GM12878 (cell line): ENCODE results near the gene MPP2. TPM values are rescaled to one million over a fixed set of nuclear protein-coding genes. Genes with fewer than 3 reads are reported as not detected.

Experiments used
- ATAC-seq: fragments of 200-7000 bp; cut with Tn5 transposase; 3 replicates; pipeline ENCODE4 v1.9.1; 2020; ENCODE audit warnings: mild to moderate bottlenecking, moderate library complexity
- BruUV-seq: library from RNA; stranded (reverse); fragments of 400-500 nt; replicated peaks from 2 replicates; lab custom pipeline; 2021; lab: Mats Ljungman, UMichigan
- CTCF ChIA-PET: fragments of 300-600 bp; sonication (Branson Sonifier 250); formaldehyde crosslinking; extraction: SDS; loops from one replicate; lab custom pipeline; 2021; ENCODE audit warnings: inconsistent platforms; lab: Yijun Ruan, JAX
- POLR2A ChIA-PET: fragments of 350-600 bp; formaldehyde crosslinking; extraction: SDS; loops from one replicate; lab custom pipeline; 2021; ENCODE audit warnings: inconsistent platforms; lab: Charles Lee
- RAD21 ChIA-PET: fragments of 300-600 bp; sonication (Branson Sonifier 250); formaldehyde crosslinking; loops from one replicate; lab custom pipeline; 2023; ENCODE audit warnings: antibody characterized with exemption; ENCODE audit not compliant: unreplicated experiment; lab: Charles Lee
- SMC1A ChIA-PET: fragments of 300-600 bp; sonication (Branson Sonifier 250); formaldehyde crosslinking; loops from one replicate; lab custom pipeline; 2023; ENCODE audit not compliant: unreplicated experiment, uncharacterized antibody; lab: Charles Lee
- DNase-seq: peaks from one replicate; pipeline ENCODE4 v3.0.0-alpha.2; 2011; ENCODE audit warnings: low read depth, low spot score
- FAIRE-seq: peaks from 3 replicates; lab custom pipeline; 2011; peaks lifted over from hg19 to GRCh38; lab: Jason Lieb, UNC
- H2AFZ ChIP-seq: 2 replicates; pipeline ENCODE4 v1.6.0; 2011; ENCODE audit warnings: low read depth, low read length, control low read depth; ENCODE audit not compliant: control insufficient read depth
- H3K27ac ChIP-seq: 2 replicates; pipeline ENCODE4 v1.5.1; 2011; ENCODE audit warnings: control low read depth; ENCODE audit not compliant: control insufficient read depth, insufficient read depth
- H3K27me3 ChIP-seq, 2 experiments: replicated peaks in 1 of 2; 2 replicates each; pipeline versions ENCODE4 v1.6.0 to v1.6.1; 2011; ENCODE audit warnings: low read length in 1 of 2; ENCODE audit not compliant: control insufficient read depth in 2 of 2, insufficient read depth in 2 of 2
- H3K36me3 ChIP-seq, 2 experiments: 2 replicates each; pipeline ENCODE4 v1.5.1; 2011; ENCODE audit warnings: low read length in 1 of 2; ENCODE audit not compliant: control insufficient read depth in 2 of 2, insufficient read depth in 2 of 2
- H3K4me1 ChIP-seq: 2 replicates; pipeline ENCODE4 v1.6.1; 2011; ENCODE audit warnings: mild to moderate bottlenecking, low read length, moderate library complexity, mixed read lengths; ENCODE audit not compliant: control insufficient read depth, insufficient read depth
- H3K4me2 ChIP-seq: 2 replicates; pipeline ENCODE4 v1.6.0; 2011; ENCODE audit warnings: control low read depth; ENCODE audit not compliant: control insufficient read depth, insufficient read depth
- H3K4me3 ChIP-seq: fragments of 200-600 bp; sonication (generic); 2 replicates; pipeline ENCODE4 v1.5.1; 2016
- H3K79me2 ChIP-seq: 2 replicates; pipeline ENCODE4 v1.6.0; 2011; ENCODE audit warnings: low read length; ENCODE audit not compliant: control insufficient read depth, insufficient read depth
- H3K9ac ChIP-seq: 2 replicates; pipeline ENCODE4 v1.8.0; 2011; ENCODE audit warnings: low read length, control low read depth, mixed read lengths; ENCODE audit not compliant: control insufficient read depth, insufficient read depth
- H3K9me3 ChIP-seq: replicated peaks from 3 replicates; pipeline ENCODE4 v1.5.1; 2011; ENCODE audit warnings: mild to moderate bottlenecking, low read length; ENCODE audit not compliant: control insufficient read depth, insufficient read depth
- H4K20me1 ChIP-seq: 2 replicates; pipeline ENCODE4 v1.6.0; 2011; ENCODE audit not compliant: control insufficient read depth, insufficient read depth
- EP300 ChIP-seq, 2 experiments: fragments of 150-350 bp in 1 of 2; IDR thresholded peaks; 2 replicates each; pipeline ENCODE4 v1.6.1; 2011 to 2012; ENCODE audit warnings: low read depth in 2 of 2, low read length in 2 of 2, borderline replicate concordance in 1 of 2, improper control_type of control experiment in 1 of 2, inconsistent platforms in 1 of 2; ENCODE audit not compliant: control insufficient read depth in 1 of 2
- GABPA ChIP-seq: IDR thresholded peaks from 2 replicates; pipeline ENCODE4 v1.6.1; 2014; ENCODE audit warnings: antibody characterized with exemption, low read depth, mild to moderate bottlenecking, inconsistent platforms
- IKZF1 ChIP-seq: fragments of 450-650 bp; conservative IDR thresholded peaks from 2 replicates; pipeline ENCODE4 v1.6.1; 2017; ENCODE audit warnings: antibody characterized with exemption, mild to moderate bottlenecking
- KDM1A ChIP-seq: fragments of 200-600 bp; sonication (generic); IDR thresholded peaks from 2 replicates; pipeline ENCODE4 v1.6.1; 2016; ENCODE audit warnings: borderline replicate concordance
- MYB ChIP-seq: fragments of 150-350 bp; IDR thresholded peaks from 2 replicates; pipeline ENCODE4 v1.6.1; 2014; ENCODE audit warnings: mild to moderate bottlenecking, low read depth, low read length, borderline replicate concordance
- RB1 ChIP-seq: fragments of 450-650 bp; formaldehyde crosslinking; IDR thresholded peaks from 2 replicates; pipeline ENCODE4 v1.6.1; 2017; ENCODE audit warnings: mild to moderate bottlenecking, borderline replicate concordance
- SMAD5 ChIP-seq: IDR thresholded peaks from 2 replicates; pipeline ENCODE4 v1.6.1; 2016; ENCODE audit warnings: antibody characterized with exemption, low read depth
- SREBF2 ChIP-seq: IDR thresholded peaks from 2 replicates; pipeline ENCODE4 v1.6.1; 2012; ENCODE audit warnings: mild to moderate bottlenecking, low read length
- WGBS: methylation state at CpG from one replicate; pipeline ENCODE4 v1.1.6; 2016; ENCODE audit warnings: low lambda C conversion rate; ENCODE audit not compliant: insufficient replicate concordance, insufficient coverage; ENCODE audit errors: missing lambda C conversion rate; 5-methylcytosine and 5-hydroxymethylcytosine counted together
- in situ Hi-C: fragments of 300-500 bp; cut with MboI; formaldehyde crosslinking; loops from 9 replicates; pipeline ENCODE4 v1.14.3; 2018; ENCODE audit warnings: mixed read lengths
- intact Hi-C: fragments of 100-400 bp; cut with micrococcal nuclease; formaldehyde crosslinking; loops from one replicate; pipeline ENCODE4 v1.14.2; 2022; ENCODE audit not compliant: unreplicated experiment
- polyA plus RNA-seq, 11 experiments: library from polyadenylated mRNA; depleted of rRNA in 4 of 11; unstranded in 6 of 11; stranded (reverse) in 5 of 11; fragments of >200 nt; fragmentation: Nextera tagmentation in 4 of 11; fragmentation: Illumina TruSeq in 1 of 11; extraction: Ambion mirVana in 4 of 11; extraction: Trizol in 1 of 11; gene quantifications; 1 replicate in 1 of 11; 2 replicates in 10 of 11; pipeline versions ENCODE4 v1.2.1 to v1.2.3, GENCODE V29; 2011 to 2016; ENCODE audit warnings: inconsistent platforms in 2 of 11, missing spikeins in 2 of 11, low read depth in 1 of 11
- total RNA-seq, 4 experiments: library from RNA; depleted of rRNA in 3 of 4; stranded (reverse); fragments of >200 nt in 3 of 4; fragmentation: Illumina TruSeq in 1 of 4; extraction: Trizol in 1 of 4; gene quantifications; 2 replicates each; pipeline versions ENCODE4 v1.2.1 to v1.2.3, GENCODE V29; 2013 to 2021
- TF ChIP-seq, protein P1 (sequence below): fragments of 450-650 bp; IDR thresholded peaks from 2 replicates; pipeline ENCODE4 v1.6.1; 2016; ENCODE audit warnings: mild to moderate bottlenecking, moderate library complexity, borderline replicate concordance

The MPP2 gene
- total and polyA plus RNA-seq, 10 of the 15 experiments (the other 5 are each of a cell fraction or from before 2014, with no cell fraction given), result 0.02 to 0.23 (median 0.15) TPM; not detected in 2

DNA sequence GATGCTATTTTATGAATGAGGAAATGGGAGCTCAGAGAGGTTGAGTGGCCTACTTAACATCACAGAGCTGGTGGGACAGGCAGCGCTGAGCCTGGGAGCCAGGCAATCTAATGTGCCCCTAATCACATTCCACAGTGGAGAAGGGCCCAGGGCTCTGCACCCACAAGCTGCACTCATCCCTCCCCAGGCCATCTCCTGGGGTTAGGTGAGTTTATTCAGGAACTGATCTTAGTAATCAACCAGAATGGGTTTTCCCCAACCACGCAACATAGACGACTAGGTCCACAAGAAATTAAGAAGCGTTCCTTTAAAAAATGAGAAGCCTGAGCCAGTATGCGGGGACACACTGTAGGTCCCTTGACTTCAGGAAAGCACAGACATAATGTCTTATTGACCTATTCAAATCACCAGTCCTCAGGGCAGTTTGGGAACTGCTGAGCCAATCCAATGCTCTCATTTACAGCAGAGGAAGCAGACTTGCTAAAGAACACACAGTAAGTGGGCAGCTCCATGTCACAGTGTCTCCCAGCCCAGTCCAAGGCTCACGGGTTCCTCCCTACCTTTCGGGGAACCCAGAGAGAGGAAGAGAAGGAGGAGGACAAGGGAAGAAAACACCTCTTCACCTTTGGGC is 76.7 kb downstream of the MPP2 start:
- intact Hi-C loops, result no loop called here
- Histone ChIP-seq H3K36me3 (no peaks in the 10 kb centered on the region), H3K4me2 (no peak overlapping the region), H3K27ac (no peak overlapping the region), H2AFZ (no peak overlapping the region), H3K9me3 (no peaks in the 10 kb centered on the region), H3K27me3 (peaks cover 11% of the 10 kb centered on the region in 2 experiments)
- POLR2A ChIA-PET, result no interaction called here
- CTCF ChIA-PET, result interaction anchor here (1.0 kb wide), 1 partner anchor 14 kb away, joined by 3 read pairs; no protein-coding TSS in a partner anchor
- SMC1A ChIA-PET, result no interaction called here
- 8% methylated on average over 7 of the region's 7 CpGs for WGBS
- FAIRE-seq, result no peak
- no peak for TF ChIP-seq SMAD5
- TF ChIP-seq IKZF1, result no peak
- TF ChIP-seq MYB, result no peak
- TF ChIP-seq, protein P1, sequence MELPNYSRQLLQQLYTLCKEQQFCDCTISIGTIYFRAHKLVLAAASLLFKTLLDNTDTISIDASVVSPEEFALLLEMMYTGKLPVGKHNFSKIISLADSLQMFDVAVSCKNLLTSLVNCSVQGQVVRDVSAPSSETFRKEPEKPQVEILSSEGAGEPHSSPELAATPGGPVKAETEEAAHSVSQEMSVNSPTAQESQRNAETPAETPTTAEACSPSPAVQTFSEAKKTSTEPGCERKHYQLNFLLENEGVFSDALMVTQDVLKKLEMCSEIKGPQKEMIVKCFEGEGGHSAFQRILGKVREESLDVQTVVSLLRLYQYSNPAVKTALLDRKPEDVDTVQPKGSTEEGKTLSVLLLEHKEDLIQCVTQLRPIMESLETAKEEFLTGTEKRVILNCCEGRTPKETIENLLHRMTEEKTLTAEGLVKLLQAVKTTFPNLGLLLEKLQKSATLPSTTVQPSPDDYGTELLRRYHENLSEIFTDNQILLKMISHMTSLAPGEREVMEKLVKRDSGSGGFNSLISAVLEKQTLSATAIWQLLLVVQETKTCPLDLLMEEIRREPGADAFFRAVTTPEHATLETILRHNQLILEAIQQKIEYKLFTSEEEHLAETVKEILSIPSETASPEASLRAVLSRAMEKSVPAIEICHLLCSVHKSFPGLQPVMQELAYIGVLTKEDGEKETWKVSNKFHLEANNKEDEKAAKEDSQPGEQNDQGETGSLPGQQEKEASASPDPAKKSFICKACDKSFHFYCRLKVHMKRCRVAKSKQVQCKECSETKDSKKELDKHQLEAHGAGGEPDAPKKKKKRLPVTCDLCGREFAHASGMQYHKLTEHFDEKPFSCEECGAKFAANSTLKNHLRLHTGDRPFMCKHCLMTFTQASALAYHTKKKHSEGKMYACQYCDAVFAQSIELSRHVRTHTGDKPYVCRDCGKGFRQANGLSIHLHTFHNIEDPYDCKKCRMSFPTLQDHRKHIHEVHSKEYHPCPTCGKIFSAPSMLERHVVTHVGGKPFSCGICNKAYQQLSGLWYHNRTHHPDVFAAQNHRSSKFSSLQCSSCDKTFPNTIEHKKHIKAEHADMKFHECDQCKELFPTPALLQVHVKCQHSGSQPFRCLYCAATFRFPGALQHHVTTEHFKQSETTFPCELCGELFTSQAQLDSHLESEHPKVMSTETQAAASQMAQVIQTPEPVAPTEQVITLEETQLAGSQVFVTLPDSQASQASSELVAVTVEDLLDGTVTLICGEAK, result no peak
- TF ChIP-seq EP300 (IDR thresholded peaks at IDR 0.05; ENCODE audit: borderline replicate concordance in 1 of 2, control insufficient read depth in 1 of 2, low read depth in 2 of 2, low read length in 2 of 2), result no peak
- no peak for TF ChIP-seq KDM1A
- no peak for TF ChIP-seq SREBF2
- TF ChIP-seq GABPA, result no peak
- TF ChIP-seq RB1, result no peak
- TF ChIP-seq, all 136 proteins: peak for 0
- H3K79me2 ChIP-seq, result no peaks in the 10 kb centered on the region
- in situ Hi-C loops, result no loop called here
- BruUV-seq, result no TSS peak
- no peaks in the 10 kb centered on the region for H4K20me1 ChIP-seq
- H3K4me1 ChIP-seq, result no peaks in the 10 kb centered on the region
- RAD21 ChIA-PET, result interaction anchor here (1.2 kb wide), 1 partner anchor 16 kb away, joined by 3 read pairs; no protein-coding TSS in a partner anchor
- no peak overlapping the region for H3K9ac ChIP-seq
- DNase-seq, result no peak
- no peak overlapping the region for H3K4me3 ChIP-seq
- peak; percentile 47 for ATAC-seq
